OCI-M1 (cell line): ENCODE results near the gene MEMO1.
"Not testable (repeated sequence)": the region's sequence is repeated elsewhere in the genome, so short reads cannot be mapped to it uniquely, and the experiment has no call there.

ENCODE experiments used
- DNase-seq: peaks from one replicate; lab custom pipeline; 2025; lab: John Stamatoyannopoulos, UW

MEMO1 gene

DNA sequence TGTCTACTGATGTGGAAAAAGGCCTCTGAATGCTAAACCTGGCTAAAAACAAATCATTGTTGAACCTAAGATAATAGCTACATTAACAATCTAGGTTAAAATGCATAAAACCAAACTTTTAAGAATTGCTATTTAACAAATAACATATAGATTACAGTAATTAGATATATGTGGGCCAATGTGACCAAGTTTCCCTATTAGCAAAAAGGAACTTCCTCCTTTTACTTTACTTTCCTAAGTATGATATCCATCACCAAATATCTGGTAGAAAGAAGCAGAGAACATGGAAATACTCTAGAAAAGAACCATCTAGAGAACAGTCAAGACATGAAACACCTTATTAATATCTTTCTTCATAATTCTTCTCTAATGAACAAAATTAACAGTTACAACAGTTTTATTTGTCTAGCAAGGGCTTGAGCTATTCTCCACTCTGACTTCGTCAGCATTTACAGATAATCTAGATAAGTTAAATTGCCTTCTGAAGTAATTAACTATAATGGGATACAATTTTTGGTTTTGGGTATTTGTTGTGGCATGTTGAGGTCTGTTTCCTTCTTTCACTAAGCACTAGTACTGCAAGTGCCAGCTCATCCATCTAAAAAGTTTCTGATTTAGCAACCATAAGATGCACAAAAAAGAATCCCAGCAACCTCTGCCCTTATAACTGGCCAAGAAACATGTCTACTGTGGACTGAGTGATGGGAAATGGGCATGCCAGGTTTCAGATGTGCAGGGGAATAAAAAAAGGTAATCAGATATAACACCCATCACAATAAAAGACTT is 53.3 kb downstream of the MEMO1 start:
- DNase-seq, result no peak

DNA sequence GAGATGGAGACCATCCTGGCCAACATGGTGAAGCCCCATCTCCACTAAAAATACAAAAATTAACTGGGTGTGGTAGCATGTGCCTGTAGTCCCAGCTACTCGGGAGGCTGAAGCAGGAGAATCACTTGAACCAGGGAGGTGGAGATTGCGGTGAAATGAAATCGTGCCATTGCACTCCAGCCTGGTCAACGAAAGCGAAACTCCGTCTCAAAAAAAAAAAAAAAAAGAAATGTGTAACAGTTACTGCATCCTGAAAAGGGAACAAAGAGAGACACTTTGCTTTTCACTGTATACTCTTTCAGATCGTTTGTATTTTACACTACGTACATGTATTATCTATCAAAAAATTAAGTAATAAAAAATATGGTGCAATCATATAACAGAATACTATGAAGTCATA is 53.9 kb downstream of the MEMO1 start:
- DNase-seq, result not testable (repeated sequence)

DNA sequence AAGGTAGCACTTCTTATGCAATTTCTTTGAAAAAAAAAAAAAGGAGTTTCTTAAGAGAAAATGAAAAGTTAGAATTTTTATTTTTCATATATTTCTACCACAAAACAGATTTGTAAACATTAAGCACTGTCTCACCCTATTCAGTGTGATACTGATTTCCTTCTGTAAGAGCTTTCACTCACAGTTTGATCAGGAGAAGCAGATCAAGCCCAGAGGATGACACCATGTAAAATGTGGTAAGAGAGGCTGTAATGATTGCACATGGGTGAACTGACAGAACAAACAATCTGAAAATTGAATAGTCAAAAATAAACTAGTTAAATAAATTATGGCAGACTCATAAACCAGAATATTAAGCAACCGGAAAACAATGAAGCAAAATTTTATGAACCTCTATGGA is 54.5 kb downstream of the MEMO1 start:
- no peak for DNase-seq

DNA sequence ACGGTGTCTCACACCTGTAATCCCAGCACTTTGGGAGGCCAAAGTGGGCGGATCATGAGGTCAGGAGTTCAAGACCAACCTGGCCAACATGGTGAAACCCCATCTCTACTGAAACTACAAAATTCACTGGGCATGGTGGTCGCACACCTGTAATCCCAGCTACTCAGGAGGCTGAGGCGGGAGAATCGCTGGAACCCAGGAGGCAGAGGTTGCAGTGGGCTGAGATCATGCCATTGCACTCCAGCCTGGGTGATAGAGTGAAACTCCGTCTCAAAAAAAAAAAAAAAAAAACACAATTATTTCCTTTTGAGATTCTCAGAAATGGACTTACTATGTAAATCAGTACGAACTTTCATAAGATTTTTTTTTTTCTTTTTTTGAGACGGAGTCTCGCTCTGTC is 57.7 kb downstream of the MEMO1 start:
- not testable (repeated sequence) for DNase-seq

DNA sequence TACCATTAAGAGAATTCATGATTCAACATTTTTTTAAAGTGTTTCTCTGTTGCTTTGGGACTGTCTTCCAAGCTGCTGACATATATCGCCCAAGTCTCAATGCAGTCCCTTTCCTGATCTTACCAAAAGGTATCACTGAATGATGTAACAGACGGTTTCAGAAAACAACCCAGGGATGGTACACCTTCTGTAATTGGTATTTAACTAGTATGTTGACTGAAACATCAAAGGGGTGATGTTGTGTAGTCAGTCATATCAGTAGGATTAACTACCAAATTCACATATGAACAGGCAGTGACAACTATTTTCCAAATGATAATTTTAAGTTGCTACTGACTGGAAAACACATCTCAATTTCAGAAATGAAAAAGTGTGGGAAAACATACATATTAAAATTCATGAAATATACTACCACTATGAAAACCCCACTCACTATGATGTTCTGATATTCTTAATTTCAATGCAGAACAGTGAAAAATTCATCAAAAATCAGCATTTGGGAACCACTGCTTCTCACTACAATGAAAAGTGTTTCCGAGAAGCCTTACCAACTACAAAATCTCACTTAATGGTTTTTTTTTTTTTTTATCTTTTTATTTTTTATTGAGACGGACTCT is 59.8 kb downstream of the MEMO1 start:
- DNase-seq, result no peak

DNA sequence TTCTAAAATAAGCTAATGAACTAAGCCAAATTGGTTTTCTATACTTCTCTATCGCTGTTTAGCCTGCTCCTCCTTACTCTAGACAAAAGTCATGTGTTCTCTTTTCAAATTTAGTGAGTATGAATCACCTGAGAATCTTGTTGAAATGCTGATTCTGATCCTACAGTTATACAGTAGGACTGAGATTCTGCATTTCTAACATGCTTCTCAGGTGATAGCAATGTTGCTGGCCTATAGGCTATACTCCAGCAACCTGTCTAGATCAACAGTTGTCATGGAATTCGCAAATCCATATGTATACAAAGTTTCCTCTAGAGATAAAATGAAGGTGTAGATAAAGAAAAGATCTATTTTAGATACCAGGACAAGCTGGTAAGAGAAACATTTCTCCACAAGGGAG is 62.9 kb downstream of the MEMO1 start:
- no peak for DNase-seq

DNA sequence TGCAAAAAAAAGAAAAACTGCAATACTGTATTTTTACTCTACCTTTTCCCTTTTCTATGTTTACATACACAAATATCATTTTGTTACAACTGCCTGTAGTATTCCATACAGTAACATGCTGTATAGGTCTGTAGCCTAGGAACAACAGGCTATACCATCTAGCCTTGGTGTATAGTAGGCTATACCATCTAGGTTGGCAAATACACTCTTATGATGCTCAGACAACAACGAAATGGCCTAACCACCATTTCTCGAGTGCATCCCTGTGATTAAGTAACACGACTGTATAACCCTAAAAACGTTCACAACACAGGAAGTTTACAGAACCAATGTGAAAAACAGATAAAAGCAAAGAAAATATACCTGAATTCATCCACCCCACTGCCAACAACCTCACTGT is 64.0 kb downstream of the MEMO1 start:
- no peak for DNase-seq

DNA sequence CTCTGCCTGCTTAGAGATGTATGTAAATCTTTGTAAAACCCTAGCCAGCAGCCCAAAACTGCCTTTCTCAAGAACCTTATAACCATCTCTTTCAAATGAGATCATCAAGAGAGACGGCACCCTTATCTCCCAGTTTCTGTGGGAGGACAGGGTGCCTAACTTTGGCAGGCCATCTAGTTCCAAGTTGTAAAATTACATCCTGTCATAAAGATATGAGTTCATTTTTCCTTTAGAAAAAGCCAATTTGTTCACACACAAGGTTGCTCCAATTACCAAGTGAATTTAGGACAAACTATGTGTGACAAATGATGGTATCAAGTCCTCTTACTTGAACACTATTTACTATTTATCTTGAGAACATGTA is 65.3 kb downstream of the MEMO1 start:
- peak; percentile 80 for DNase-seq

DNA sequence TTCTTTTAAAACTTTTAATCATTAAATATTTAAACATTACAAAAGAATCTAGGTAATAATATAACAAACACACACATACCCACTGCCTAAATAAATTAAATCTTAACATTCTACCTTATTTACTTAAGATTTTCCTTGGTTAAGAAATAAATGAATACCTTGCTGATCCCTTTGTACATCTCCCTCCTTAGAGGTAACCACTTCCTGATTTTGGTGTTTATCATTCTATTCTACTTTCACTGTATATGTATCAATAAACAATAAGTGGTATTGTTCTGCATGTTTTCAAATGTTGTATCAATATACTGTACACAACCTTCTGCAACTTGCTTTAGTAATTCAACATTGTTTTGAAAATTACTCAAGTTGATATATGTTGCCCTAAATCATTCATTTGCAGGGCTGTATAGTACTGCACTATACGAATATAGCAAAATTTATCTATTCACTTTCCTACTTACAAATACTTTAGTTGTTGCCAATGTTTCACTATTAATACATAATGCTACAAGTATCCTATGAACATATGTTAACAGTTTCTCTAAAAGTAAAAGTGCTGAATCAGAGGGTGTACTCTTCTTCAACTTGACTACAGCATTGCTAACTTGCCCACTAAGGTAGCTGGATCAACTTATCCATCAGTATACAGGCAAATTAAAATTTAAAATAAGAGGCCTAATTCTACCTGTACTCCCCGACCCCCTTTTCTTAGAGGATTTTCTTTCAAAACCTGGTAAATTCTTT is 65.8 kb downstream of the MEMO1 start:
- DNase-seq, result no peak

DNA sequence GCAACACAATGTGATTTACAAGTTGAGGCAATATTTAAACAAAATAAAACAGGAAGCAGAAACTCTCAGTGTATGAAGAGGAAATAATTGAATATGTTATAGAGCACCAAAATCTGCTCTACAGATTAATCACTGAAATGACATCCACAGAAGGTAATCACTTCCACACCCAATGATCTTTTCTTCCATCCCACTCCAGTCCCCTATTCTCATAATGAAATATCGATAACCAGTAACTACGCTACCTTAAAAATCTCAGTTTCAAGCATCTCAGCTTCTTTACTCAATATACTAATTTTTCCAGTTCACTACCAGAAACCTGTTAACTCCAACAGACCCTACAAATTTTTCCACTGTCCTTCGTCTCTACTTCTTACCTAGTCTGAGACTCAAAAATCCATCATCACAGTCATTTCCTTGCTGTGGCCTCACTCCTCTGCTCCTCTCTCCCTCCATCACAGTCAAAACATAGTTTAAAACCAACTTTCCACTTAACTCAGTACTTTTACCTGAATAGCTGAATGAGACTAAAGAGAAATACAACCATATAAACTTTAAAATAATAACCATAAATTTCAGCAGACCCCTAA is 67.1 kb downstream of the MEMO1 start:
- no peak for DNase-seq

DNA sequence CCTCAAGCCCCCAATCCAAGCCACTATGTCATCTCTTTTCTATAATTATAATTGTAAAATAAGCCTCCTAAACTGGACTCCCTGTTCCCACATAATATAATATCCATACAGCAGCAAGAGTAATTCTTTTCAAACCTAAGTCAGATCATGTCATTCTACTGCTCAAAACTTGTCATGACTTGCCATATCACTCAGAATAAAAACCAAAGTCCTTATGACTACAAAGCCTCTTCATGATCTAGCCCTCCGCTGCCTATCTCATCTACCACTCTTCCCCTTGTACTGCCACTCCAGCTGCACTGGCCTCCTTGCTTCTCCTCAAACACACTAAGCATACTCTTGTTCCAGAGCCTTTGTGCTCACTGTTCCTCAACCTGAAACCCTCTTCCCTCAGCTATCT is 69.9 kb downstream of the MEMO1 start:
- no peak for DNase-seq

DNA sequence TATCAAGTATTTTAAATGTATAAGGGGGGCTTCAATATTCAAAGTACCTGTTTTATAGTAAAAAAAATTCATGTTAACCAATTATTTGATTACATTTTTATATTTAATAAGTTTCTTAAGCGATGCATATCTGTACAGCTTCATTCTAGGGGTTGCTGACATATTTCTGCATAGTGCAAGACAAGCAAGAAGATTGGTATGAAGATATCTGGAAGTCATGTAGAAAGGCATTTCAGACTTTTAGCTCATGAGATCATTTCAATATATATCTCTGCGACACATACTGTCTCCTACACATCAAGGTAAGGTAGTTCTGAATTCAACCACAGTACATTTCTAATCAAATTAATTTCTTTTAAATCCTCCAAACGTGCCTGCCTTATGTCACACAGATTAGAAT is 73.1 kb downstream of the MEMO1 start:
- DNase-seq, result no peak

DNA sequence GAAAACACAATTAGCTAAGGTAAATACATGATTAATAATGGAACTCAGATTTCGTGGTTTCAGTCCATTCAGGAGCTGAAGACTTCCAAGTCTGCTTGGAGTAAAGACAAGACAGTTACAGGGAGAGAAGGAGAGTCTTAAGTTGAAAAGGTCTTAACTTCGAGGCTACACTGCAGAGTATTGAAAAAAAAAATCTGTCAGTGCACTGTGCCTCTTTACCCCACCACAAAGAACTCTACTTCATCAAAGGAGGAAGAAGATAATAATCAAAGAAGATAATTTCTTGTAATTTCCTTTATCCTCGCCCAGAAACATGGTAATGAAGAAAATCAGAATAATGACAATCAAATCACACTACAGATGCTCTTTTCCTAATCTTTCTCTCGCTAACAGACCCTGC is 75.4 kb downstream of the MEMO1 start:
- DNase-seq, result no peak

DNA sequence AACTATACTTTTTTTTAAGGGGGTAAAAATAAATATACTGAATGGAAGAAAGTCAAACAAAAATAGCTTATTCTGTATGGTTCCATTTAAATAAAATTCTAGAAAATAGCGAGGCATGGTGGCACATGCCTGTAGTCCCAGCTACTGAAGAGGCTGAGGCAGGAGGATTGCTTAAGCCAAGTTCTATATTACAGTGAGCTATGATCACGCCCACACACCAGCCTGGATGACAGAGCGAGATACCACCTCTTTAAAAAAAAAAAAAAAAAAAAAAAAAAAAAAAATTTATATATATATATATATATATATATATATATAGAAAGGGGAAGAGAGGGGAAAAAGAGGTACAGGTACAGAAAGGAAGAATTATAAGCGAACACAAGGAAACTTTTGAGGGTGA is 77.7 kb downstream of the MEMO1 start:
- DNase-seq, result no peak

DNA sequence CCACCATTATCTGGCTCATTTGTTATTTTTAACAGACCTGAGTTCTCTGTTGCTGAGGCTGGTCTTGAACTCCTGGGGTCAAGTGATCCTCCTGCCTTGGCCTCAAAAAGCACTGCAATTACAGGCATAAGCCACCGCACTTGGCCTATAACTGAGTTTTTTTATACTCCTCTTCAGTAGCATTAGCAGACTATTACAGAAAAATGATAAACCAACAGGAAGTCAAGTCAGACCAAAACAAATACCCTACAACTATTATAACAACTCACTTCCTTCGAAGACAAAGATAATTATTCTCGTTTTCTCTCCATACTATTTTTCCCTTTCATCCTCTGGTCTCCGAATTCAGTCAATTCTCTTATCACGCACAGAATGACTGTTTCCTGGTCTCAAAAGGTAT is 78.2 kb downstream of the MEMO1 start:
- DNase-seq, result no peak

DNA sequence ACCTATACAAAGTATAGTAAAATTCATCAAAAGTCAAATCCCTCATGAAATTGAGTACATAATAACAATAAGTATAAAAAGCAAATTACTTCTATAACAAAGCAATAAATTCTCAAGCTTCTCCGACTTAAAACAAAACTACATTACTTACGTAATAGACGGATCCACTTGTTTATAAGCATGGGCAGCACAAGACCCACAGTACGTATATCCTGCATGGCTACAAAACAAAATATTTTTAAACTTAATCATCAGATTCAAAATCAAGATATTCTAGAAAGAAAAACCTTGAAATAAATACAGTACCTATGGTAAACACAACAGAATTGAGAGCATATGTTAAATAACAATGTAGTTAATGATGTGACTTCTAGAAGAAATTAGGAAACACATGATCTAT is 78.9 kb downstream of the MEMO1 start:
- no peak for DNase-seq

DNA sequence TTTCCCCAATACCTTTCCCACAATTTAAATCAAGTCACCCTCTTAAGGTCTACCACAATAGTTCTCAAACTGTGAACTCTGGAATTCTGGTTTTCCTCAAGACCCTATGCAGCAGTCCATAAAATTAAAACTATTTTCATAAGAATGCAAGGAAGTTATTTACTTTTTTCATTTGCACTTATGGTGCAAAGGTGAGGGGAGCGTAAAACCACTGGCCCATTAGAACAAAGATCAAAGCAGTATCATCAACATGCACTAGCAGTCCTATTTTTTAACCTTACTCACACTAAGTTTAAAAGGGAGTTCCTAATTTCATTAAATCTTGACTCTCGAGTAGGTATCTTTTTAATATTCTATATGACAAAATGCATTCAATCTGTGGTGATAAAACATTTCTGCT is 85.3 kb downstream of the MEMO1 start:
- no peak for DNase-seq

DNA sequence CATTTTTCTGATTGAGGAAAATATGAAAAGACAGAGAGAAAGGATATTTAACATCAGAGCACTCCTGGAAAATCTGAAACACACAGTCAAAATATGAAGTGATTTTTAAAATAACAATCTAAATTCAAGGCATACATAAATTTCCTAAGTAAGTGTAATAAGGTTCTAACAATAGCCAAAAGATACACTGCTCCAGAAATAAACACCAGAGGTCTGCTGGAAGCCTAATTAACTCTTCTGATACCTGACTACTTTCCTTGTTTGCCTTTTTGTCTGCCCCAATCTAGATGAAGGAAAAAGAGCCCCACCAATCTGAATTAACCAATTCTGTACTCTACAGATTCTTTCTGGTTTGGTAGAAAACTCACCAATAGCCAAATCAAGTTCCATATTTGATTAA is 87.1 kb downstream of the MEMO1 start:
- no peak for DNase-seq

DNA sequence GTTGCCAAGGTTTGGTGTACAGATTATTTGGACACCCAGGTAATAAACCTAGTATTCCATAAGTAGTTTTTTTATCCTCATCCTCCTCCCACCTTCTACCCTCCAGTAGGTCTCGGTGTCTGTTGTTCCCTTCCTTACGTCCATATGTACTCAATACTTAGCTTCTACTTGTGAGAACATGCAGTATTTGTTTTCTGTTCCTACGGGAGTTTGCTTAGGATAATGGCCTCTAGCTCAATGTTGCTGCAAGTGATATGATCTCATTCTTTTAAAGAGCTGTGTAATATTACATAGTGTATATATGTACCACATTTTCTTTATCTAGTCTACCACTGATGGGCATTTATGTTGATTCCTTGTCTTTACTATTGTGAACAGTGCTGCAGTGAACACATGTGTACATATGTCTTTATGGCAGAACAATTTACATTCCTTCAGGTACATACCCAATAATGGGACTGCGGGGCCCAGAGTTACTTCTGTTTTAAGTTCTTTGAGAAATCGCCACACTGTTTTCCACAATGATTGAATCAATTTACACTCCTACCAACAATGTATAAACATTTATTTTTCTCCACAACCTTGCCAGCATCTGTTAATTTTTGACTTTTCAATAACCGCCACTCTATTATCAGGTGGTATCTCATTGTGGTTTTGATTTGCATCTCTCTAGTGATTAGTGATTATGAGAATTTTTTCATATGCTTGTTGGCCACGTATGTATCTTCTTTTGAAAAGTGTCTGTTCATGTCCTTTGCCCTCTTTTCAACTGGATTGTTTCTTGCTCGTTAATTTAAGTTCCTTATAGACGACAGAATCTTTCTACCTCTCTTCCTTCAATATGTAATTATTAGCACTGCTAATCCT is 88.0 kb downstream of the MEMO1 start:
- no peak for DNase-seq

DNA sequence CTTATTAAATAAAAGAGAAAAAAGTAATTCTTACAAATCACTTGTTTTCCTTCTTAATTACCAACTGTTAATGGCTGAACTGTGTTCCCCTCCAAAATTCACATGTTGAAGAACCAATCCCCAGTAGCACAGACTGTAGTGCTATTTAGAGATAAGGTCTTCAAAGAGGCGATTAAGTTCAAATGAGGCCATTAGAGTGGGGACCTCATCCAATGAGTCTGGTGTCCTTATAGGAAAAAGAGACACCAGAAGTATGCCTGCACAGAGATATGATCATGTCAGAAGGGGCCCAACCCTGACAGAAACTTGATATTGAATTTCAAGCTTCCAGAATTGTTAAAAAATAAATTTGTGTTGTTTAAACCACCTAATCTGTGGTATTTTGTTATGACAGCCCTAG is 89.8 kb downstream of the MEMO1 start:
- no peak for DNase-seq

DNA sequence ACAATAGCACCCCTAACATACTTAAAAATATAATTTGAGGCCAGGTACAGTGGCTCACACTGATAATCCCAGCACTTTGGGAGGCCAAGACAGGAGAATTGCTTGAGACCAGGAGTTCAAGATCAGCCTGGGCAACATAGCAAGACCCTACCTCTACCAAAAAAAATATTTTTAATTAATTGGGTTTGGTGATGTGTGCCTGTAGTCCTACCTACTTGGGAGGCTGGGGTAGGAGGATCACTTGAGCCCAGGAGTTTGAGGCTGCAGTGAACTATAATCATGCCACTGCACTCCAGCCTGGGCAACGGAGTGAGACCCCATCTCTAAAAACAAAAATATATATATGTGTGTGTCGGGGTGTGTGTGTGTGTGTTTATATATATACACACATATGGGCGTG is 91.3 kb downstream of the MEMO1 start:
- DNase-seq, result no peak

DNA sequence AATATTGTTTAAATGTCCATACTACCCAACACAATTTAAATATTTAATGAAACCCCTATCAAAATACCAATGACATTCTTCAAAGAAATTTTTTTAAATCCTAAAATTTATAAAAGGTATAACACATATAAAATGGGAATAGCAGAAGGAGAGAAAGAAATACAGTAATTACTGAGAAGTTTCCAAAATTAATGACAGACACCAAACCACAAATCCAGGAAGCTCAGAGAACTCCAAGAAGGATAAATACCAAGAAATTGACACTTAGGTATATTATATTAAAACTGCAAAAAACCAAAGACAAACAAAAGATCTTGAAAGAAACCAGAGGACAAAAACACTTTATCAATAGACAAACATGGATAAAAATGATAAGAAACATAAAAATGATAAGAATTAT is 101.1 kb downstream of the MEMO1 start:
- DNase-seq, result no peak
